Adrenal gland (tissue), 5 donors: ENCODE results near the gene MYH1.

Source experiments
- CTCF ChIP-seq, 6 experiments: fragments of 450-650 bp in 4 of 6; fragments of 200-600 bp in 2 of 6; sonication (generic) in 1 of 6; IDR thresholded peaks; 1 replicate in 5 of 6; 2 replicates in 1 of 6; pipeline versions ENCODE4 v1.5.1 to v1.8.0; 2016 to 2021; ENCODE audit warnings: antibody characterized with exemption in 6 of 6, mild to moderate bottlenecking in 2 of 6, moderate library complexity in 1 of 6
- POLR2A ChIP-seq, 2 donors: fragments of 450-650 bp; IDR thresholded peaks; one replicate each; pipeline ENCODE4 v1.6.1; 2017; ENCODE audit warnings: antibody characterized with exemption in 2 of 2, mild to moderate bottlenecking in 2 of 2, moderate library complexity in 1 of 2
- donor health status: DM: no; HTN: no; CAD: no.

- no peak for TF ChIP-seq CTCF (IDR thresholded peaks at IDR 0.05)
- TF ChIP-seq POLR2A (IDR thresholded peaks at IDR 0.05): no peak
These were observed 43.8 kb downstream of the MYH1 start for GRCh38 chr17:10474536-10474935.
